OCI-LY7 (cell line): ENCODE results near the gene FOLR1. TPM values are rescaled to one million over a fixed set of nuclear protein-coding genes. Genes with fewer than 3 reads are reported as not detected.

Experiments
- BruUV-seq: library from RNA; stranded (reverse); fragments of 400-500 nt; replicated peaks from 2 replicates; lab custom pipeline; 2021; lab: Mats Ljungman, UMichigan
- CTCF ChIA-PET: fragments of 300-600 bp; sonication (Branson Sonifier 250); formaldehyde crosslinking; loops from one replicate; lab custom pipeline; 2022; ENCODE audit warnings: antibody characterized with exemption; ENCODE audit not compliant: unreplicated experiment; lab: Charles Lee
- POLR2A ChIA-PET: fragments of 300-600 bp; sonication (Branson Sonifier 250); formaldehyde crosslinking; loops from one replicate; lab custom pipeline; 2022; ENCODE audit warnings: antibody characterized with exemption; lab: Charles Lee
- DNase-seq: peaks from one replicate; pipeline ENCODE4 v3.0.0-alpha.2; 2015; ENCODE audit warnings: low spot score
- H2AFZ ChIP-seq: fragments of 200-600 bp; sonication (generic), shearing (Covaris generic); 2 replicates; pipeline ENCODE4 v1.6.1; 2014; ENCODE audit warnings: mild to moderate bottlenecking, antibody characterized with exemption, low read length, moderate library complexity
- H3K27ac ChIP-seq: fragments of 200-600 bp; sonication (generic); 2 replicates; pipeline ENCODE4 v1.5.1; 2014; ENCODE audit warnings: mixed run types, low read depth, mild to moderate bottlenecking, moderate library complexity, low read length, inconsistent platforms; ENCODE audit not compliant: poor library complexity, severe bottlenecking
- H3K36me3 ChIP-seq: fragments of 200-600 bp; sonication (generic); 2 replicates; pipeline ENCODE4 v1.6.1; 2014; ENCODE audit warnings: mild to moderate bottlenecking, antibody characterized with exemption, low read length, moderate library complexity, mixed read lengths; ENCODE audit not compliant: insufficient read depth
- H3K4me1 ChIP-seq: fragments of 200-600 bp; sonication (generic); 2 replicates; pipeline ENCODE4 v1.5.1; 2014; ENCODE audit warnings: mild to moderate bottlenecking, low read length; ENCODE audit not compliant: insufficient read depth, poor library complexity, severe bottlenecking
- H3K4me2 ChIP-seq: fragments of 200-600 bp; sonication (generic); 2 replicates; pipeline ENCODE4 v1.6.1; 2014; ENCODE audit warnings: mild to moderate bottlenecking, low read length
- H3K4me3 ChIP-seq: fragments of 200-600 bp; sonication (generic); 2 replicates; pipeline ENCODE4 v1.5.1; 2014; ENCODE audit warnings: mild to moderate bottlenecking, low read depth, low read length; ENCODE audit not compliant: poor library complexity, severe bottlenecking
- H3K79me2 ChIP-seq: fragments of 200-600 bp; sonication (generic); 2 replicates; pipeline ENCODE4 v1.6.1; 2016; ENCODE audit warnings: low read depth, mild to moderate bottlenecking, low read length, moderate library complexity, mixed read lengths; ENCODE audit not compliant: insufficient read depth
- H3K9me2 ChIP-seq: fragments of 200-600 bp; sonication (generic); 2 replicates; pipeline ENCODE4 v1.6.1; 2016; ENCODE audit warnings: mild to moderate bottlenecking, low read length, mixed read lengths; ENCODE audit not compliant: insufficient read depth
- H3K9me3 ChIP-seq: fragments of 200-600 bp; sonication (generic); 2 replicates; pipeline ENCODE4 v1.6.1; 2014; ENCODE audit warnings: mild to moderate bottlenecking, mixed run types, low read length, mixed read lengths
- H4K20me1 ChIP-seq: fragments of 200-600 bp; sonication (generic); 2 replicates; pipeline ENCODE4 v1.6.1; 2014; ENCODE audit warnings: mild to moderate bottlenecking, antibody characterized with exemption, low read length, moderate library complexity, mixed read lengths; ENCODE audit not compliant: insufficient read depth
- EZH2phosphoT487 ChIP-seq: fragments of 200-600 bp; sonication (generic); IDR thresholded peaks from 2 replicates; pipeline ENCODE4 v1.6.1; 2018; ENCODE audit warnings: low read depth, borderline replicate concordance, mild to moderate bottlenecking, mixed run types, antibody characterized with exemption, low read length, moderate library complexity, mixed read lengths
- intact Hi-C: fragments of 100-400 bp; cut with micrococcal nuclease; formaldehyde crosslinking; loops from one replicate; pipeline ENCODE4 v1.10.0; 2022; ENCODE audit not compliant: unreplicated experiment
- total RNA-seq, 2 experiments: library from RNA; depleted of rRNA in 1 of 2; stranded (reverse); fragments of >200 nt in 1 of 2; shearing (Covaris generic) in 1 of 2; gene quantifications; 2 replicates each; pipeline ENCODE4 v1.2.3, GENCODE V29; 2014 to 2022
- TF ChIP-seq, protein P1 (sequence below): fragments of 200-600 bp; sonication (generic); conservative IDR thresholded peaks from 2 replicates; pipeline ENCODE4 v1.5.1; 2014; ENCODE audit warnings: mild to moderate bottlenecking, antibody characterized with exemption, low read length, moderate library complexity, mixed read lengths

Gene FOLR1
- total RNA-seq, 2 experiments from 2014 or later = not detected

- intact Hi-C loops = no loop called here
- POLR2A ChIA-PET = no interaction called here
- no peaks in the 10 kb centered on the region for H3K9me3 ChIP-seq
- no peak overlapping the region for H3K4me2 ChIP-seq
- H4K20me1 ChIP-seq = no peaks in the 10 kb centered on the region
- H3K79me2 ChIP-seq = peaks cover 9% of the 10 kb centered on the region; the same call in 1 of the 2 replicates
- TF ChIP-seq, protein P1, sequence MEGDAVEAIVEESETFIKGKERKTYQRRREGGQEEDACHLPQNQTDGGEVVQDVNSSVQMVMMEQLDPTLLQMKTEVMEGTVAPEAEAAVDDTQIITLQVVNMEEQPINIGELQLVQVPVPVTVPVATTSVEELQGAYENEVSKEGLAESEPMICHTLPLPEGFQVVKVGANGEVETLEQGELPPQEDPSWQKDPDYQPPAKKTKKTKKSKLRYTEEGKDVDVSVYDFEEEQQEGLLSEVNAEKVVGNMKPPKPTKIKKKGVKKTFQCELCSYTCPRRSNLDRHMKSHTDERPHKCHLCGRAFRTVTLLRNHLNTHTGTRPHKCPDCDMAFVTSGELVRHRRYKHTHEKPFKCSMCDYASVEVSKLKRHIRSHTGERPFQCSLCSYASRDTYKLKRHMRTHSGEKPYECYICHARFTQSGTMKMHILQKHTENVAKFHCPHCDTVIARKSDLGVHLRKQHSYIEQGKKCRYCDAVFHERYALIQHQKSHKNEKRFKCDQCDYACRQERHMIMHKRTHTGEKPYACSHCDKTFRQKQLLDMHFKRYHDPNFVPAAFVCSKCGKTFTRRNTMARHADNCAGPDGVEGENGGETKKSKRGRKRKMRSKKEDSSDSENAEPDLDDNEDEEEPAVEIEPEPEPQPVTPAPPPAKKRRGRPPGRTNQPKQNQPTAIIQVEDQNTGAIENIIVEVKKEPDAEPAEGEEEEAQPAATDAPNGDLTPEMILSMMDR = no peak
- TF ChIP-seq EZH2phosphoT487 = no peak
- CTCF ChIA-PET = no interaction called here
- peaks cover 86% of the 10 kb centered on the region for H3K36me3 ChIP-seq
- no peak overlapping the region for H2AFZ ChIP-seq
- H3K27ac ChIP-seq = no peak overlapping the region
- DNase-seq = no peak
- H3K4me3 ChIP-seq = no peak overlapping the region
- H3K4me1 ChIP-seq = peaks cover 23% of the 10 kb centered on the region
- BruUV-seq = no TSS peak
- no peaks in the 10 kb centered on the region for H3K9me2 ChIP-seq
These were observed 38.2 kb downstream of the FOLR1 start for GRCh38 chr11:72229925-72230763.

- Histone ChIP-seq H3K36me3 (peaks cover 92% of the 10 kb centered on the region), H3K27ac (no peak overlapping the region), H3K4me2 (no peak overlapping the region), H3K9me2 (no peaks in the 10 kb centered on the region), H2AFZ (no peak overlapping the region), H3K4me1 (peaks cover 18% of the 10 kb centered on the region), H3K9me3 (no peaks in the 10 kb centered on the region), H4K20me1 (no peaks in the 10 kb centered on the region), H3K4me3 (no peak overlapping the region), H3K79me2 (0 out of 2 replicates have a peak, but pooled peaks cover 1% of the 10 kb centered on the region)
- BruUV-seq = no TSS peak
- TF ChIP-seq, protein P1 = no peak
- TF ChIP-seq EZH2phosphoT487 = no peak
- ChIA-PET CTCF (no interaction called here), POLR2A (no interaction called here)
- intact Hi-C loops = no loop called here
- no peak for DNase-seq
These were observed 38.9 kb downstream of the FOLR1 start for GRCh38 chr11:72230764-72231365.
